Measurements from ENCODE around the gene GPR15LG. TPM values are rescaled to one million over a fixed set of nuclear protein-coding genes. Genes with fewer than 3 reads are reported as not detected.

Gene GPR15LG
- total RNA-seq, 1 donor from 2014 or later: not detected

GRCh38 chr10:84197643-84198042 lies 24.0 kb downstream of the GPR15LG start:
- Histone ChIP-seq H3K36me3 (no peaks in the 10 kb centered on the region), H3K27me3 (no peaks in the 10 kb centered on the region), H3K4me1 (no peaks in the 10 kb centered on the region), H3K4me3 (no peak overlapping the region), H3K27ac (no peak overlapping the region), H3K9me3 (no peaks in the 10 kb centered on the region)
- intact Hi-C loops (cut with DNase I): no loop called here
- no peak for TF ChIP-seq CTCF (IDR thresholded peaks at IDR 0.05)
- no peak for DNase-seq (ENCODE audit: low spot score in 2 of 2)

DNA sequence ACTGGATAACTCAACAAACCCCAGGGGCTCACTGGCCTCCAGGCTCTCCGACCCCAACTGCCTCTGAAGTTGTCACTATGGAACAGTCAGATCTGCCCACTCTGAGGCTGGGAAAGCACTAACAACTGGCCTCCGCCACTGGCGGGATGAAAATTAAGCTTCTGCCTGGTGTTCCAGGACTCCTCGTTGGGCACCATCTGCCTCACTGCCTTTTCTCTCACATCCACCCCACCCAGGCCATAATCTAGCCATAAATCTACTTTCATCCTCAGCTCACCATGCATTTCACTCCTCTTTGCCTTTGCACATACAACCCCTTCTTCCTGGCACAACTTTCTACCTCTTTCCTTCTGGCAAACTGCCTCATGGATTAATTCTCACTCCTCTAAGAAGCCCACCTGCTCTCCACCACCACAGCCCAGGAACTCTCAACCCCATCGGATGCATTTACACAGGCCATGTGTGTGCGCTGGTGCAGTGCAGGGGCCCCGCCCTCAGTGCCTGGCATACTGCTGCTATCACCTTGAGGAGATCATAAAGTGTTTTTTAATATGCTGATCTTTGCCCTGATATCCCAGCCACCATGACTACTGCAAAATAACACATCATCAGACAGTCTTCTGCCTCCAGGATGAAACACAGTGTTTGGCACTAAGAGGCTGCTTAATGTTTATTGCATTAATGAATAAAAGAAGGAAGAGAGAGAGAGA lies 24.8 kb downstream of the GPR15LG start:
- no peak overlapping the region for H3K27ac ChIP-seq
- no peaks in the 10 kb centered on the region for H3K36me3 ChIP-seq
- no peaks in the 10 kb centered on the region for H3K27me3 ChIP-seq
- H3K4me3 ChIP-seq: no peak overlapping the region
- no peaks in the 10 kb centered on the region for H3K9me3 ChIP-seq
- intact Hi-C loops (cut with DNase I): no loop called here
- no peak for TF ChIP-seq CTCF (IDR thresholded peaks at IDR 0.05)
- H3K4me1 ChIP-seq: no peaks in the 10 kb centered on the region
- DNase-seq (ENCODE audit: low spot score in 2 of 2): no peak

- no peak overlapping the region for H3K4me3 ChIP-seq
- intact Hi-C loops (cut with DNase I): no loop called here
These were observed 27.1 kb downstream of the GPR15LG start for GRCh38 chr10:84200537-84201243.

DNA sequence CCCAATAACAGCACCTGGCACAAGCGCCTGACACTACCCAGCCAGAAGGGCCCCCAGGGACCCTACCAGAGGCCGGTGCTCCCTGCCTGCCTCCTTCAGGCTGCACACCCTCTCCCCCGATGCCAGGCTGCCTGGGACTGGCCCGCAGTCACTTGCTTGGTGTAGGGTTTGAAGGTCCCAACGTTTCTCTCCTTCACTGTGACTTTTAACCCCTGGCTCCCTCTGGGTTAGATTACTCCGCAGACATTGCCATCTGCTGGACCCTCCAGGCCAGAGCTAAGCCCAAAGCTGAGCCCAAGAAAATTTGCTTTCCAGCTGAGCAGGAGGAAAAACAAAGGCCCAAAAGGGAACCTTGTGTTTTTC lies 27.6 kb downstream of the GPR15LG start:
- Histone ChIP-seq H3K9me3 (no peaks in the 10 kb centered on the region), H3K4me3 (no peak overlapping the region), H3K27me3 (no peaks in the 10 kb centered on the region), H3K36me3 (no peaks in the 10 kb centered on the region), H3K4me1 (no peaks in the 10 kb centered on the region), H3K27ac (no peak overlapping the region)
- TF ChIP-seq CTCF (IDR thresholded peaks at IDR 0.05): no peak
- DNase-seq (ENCODE audit: low spot score in 2 of 2): no peak
- intact Hi-C loops (cut with DNase I): no loop called here

More at GRCh38 chr10:84200537-84201243, 27.1 kb downstream of the GPR15LG start:
- TF ChIP-seq CTCF (IDR thresholded peaks at IDR 0.05): no peak
- no peaks in the 10 kb centered on the region for H3K36me3 ChIP-seq
- no peaks in the 10 kb centered on the region for H3K27me3 ChIP-seq
- DNase-seq (ENCODE audit: low spot score in 2 of 2): no peak
- no peak overlapping the region for H3K27ac ChIP-seq
- no peaks in the 10 kb centered on the region for H3K4me1 ChIP-seq
- no peaks in the 10 kb centered on the region for H3K9me3 ChIP-seq

- H3K9me3 ChIP-seq: no peaks in the 10 kb centered on the region
- H3K4me3 ChIP-seq: no peak overlapping the region
- DNase-seq (ENCODE audit: low spot score in 2 of 2): no peak
- no peaks in the 10 kb centered on the region for H3K27me3 ChIP-seq
- no peak for TF ChIP-seq CTCF (IDR thresholded peaks at IDR 0.05)
- intact Hi-C loops (cut with DNase I): no loop called here
- no peaks in the 10 kb centered on the region for H3K36me3 ChIP-seq
- no peak overlapping the region for H3K27ac ChIP-seq
- no peaks in the 10 kb centered on the region for H3K4me1 ChIP-seq
These were observed 28.1 kb downstream of the GPR15LG start for GRCh38 chr10:84201682-84202081.

Data from ascending aorta (tissue), 2 donors.